Activated T-cell treated with anti-CD3 and anti-CD28 coated beads, Interleukin-2, amount 50 U/mL, for 1 hour (primary cell): ENCODE measurements around the gene PLXNA4.

ENCODE experiments used
- DNase-seq: peaks from one replicate; pipeline ENCODE4 v3.0.0-alpha.2; 2020

PLXNA4 gene

DNA sequence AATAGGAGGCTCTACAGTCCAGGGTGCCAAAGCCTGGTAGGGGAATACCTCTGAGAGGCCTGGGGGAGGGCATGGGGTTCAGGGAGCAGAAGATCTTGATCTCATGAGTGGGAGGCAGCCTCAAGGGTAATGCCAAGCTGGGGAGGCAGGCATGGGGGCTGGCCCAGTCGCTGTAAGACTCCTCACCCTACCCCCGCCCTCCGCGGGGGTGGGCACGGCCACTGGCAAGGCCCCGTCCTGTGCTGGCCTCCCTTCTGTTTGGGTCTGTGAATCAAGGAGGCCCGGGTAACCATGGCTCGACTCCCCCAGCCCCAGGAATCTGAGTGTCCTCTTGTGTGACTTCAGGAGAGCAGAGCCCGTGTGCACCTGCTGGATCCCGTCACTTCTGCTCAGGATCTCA, 473.9 kb downstream of the PLXNA4 start:
- no peak for DNase-seq

DNA sequence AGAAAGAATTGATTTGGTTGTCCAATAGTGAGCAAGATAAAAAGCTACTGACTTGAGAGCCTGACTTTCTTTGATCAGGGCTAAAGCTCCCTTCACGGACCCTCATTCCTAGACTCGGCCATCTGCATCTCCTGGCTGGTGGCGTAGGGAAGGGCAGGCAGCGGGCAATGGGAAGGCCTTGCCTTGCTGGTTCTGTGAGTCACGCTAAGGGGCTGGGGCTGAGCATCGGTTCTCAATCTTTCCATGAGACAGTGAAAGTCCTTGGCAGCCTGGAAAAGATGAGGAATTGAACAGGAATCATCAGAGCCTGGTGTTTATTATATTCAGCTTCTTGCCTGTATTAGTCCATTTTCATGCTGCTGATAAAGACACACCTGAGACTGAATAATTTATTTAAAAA, 475.3 kb downstream of the PLXNA4 start:
- DNase-seq: no peak

DNA sequence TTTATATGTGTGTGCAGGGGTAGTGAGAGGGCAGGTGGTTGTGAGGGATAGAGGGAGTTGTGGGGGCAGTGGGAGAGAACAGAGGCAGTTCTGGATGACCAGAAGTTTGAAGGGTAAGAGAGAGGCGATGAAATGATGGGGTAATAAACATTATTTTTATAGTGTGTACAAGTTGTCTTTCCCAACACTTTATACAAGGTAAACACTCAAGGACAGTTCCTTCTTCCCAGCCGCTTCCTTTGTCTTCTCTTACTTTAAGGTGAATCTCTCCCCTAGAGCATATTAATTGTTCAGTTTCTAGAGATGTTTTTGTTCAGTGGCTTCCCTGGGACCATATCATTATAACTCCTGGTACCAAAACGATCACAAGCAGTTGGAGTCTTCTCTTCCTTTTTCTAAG, 475.8 kb downstream of the PLXNA4 start:
- DNase-seq: no peak

DNA sequence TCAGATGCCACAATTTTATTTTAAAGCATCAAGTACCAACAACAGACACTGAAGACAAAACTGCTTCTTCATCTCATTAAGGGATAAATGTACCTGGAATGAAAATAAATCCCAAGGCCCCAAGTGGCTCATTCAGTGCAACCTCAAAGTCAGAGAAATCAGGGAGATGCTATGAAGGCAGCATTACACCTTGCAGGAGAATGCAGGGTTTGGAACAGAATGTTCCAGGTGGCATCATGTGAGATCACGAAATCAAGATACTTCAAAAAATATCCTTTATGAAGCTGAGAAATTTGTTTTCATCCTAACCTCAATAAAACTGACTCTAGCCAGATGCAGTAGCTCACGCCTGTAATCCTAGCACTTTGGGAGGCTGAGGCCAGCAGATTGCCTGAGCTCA, 477.1 kb downstream of the PLXNA4 start:
- no peak for DNase-seq

DNA sequence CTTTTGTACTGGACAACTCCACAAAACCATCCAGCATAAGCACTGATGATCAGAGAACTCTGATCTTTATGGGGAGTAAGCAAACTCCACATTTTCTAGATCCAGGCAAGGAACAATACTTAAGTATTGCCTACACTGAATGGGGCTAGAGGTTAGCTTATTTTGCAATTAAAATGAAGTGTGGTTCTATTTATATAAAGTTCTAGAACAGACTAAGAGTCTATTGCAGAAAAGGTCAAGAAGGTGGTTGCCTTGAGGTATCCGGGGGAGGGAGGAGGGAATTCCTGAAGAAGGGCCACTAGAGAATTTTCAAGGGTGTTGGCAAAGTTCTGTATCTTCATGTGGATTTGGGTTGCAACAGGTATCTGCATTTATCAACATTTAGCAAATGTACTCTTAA, 477.9 kb downstream of the PLXNA4 start:
- DNase-seq: no peak

DNA sequence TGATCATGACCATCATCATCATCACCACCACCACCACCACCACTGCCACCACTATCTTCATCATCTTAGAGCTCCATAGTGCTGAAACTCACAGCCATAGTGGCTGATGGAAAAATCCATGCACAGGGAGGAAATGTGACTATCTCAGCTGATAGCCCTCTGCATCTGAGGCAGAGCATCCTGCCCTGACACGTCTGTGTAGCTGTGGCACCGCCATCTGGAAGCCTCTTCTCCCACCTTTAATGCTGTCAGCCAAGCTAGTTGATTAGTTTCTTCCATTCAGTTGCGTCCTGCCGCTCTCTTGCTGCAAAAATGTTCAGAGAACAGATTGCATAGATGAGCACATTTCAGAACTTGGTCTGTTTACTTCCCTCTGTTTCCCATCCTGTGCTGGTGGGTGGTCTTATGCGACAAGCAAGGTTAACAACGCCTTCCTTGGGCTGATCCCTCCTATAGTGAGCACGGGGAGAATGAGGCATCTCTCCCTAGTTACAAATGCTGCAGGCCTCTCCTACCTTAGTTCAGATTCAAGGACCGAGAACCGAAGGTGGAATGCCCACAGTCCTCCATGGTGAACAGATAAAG, 478.6 kb downstream of the PLXNA4 start:
- no peak for DNase-seq

DNA sequence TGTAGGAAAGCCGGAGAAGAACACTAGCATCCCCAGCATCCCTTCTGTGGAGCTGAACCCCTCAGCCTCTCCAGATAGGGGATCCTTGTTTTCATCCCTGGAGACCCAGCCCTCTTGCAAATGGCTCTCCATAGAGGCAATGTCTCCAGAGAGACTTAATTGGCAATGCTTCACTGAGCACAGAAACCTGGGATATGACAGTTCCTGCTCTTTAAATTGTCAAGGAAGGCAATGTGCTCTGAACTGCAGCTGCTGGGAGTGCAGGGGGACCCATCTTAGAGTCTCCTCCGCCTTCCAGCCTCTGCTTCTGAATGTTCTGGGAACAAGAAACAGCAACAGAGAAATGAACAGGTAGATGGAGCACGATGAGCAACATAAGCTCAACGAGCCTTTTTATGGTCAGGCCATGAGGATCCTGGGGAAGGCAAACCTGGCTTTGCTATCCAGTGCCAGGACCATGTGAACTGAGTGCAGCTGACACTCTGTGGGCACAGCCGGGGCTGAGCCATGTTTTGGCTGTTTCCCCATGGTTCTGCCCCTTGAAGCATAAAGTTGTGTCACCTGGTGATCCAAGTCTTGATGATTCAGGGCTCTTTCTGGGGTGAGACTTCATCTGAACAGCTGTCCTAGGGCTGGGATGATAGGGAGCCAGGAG, 481.0 kb downstream of the PLXNA4 start:
- no peak for DNase-seq

DNA sequence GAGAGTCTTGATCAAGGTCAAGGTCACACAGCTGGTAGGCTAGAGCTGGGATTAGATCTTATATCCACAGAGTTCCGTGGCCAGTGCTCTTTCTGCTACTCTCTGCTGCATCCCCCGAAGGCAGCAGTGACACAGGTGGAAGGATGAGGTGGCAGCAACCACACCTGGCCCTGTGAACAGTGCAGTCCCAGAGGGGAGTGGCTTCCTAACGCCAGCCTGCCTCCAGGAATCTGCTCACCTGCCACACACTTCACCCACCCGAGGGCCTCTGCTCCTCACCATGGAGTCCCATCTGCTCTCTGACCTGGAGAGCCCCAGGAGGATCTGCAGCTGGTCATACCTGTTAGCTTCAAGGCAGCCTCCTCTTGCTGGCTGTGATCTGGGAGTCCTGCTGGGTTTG, 484.2 kb downstream of the PLXNA4 start:
- no peak for DNase-seq

DNA sequence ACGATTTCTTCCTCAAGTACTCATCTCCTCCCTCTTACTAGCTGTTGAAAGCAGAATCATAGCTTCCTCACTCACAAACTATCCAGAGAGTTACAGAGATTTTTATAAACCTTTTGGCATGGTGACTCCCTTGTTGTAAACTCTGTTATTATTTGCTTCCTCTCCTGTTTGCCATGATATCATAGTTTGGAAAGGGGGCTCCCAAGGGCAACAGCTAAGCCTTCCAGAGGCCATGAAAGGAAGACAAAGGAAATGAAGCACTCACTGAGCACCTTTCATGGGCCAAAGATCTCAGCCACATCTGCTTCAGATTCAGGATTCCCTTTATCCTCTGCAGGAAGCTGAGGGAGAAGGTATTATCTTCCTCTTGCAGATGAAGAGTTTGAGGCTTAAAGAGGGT, 484.6 kb downstream of the PLXNA4 start:
- DNase-seq: no peak

DNA sequence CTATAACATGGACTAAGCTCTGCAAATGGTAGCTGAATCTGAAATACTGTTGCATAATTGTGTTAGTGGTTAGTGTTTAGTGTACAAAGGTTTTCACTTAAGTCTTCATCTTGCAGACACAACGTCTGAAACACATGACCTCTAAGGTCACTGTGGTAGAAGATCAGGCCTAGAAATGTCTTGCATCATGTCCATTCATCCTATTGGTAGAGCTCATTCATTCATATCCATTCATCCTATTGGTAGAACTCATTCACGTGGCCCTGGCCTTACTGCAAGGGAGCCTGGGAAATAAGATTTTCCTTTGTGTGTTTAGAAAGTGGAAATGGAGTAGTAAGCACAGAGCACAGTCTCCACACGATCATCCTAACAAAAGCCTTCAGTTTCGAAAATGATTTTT, 485.8 kb downstream of the PLXNA4 start:
- DNase-seq: no peak

DNA sequence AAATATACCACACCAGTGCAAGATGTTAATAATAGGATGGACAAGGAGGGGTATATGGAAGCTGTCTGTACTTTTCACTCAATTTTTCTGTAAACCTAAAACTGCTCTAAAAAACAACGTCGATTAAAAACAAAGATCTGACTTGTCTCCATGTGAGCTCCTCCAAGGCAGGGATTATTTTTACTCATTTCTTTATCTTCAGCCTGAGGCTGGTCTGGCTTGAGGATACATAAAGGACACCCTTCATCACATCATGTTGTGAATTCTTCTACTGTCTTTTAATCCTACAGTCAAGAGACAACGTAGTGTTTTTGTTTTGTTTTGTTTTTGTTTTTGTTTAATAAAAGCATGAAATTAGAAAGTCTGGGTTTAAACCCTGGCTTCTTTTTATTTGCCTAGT, 486.9 kb downstream of the PLXNA4 start:
- no peak for DNase-seq

DNA sequence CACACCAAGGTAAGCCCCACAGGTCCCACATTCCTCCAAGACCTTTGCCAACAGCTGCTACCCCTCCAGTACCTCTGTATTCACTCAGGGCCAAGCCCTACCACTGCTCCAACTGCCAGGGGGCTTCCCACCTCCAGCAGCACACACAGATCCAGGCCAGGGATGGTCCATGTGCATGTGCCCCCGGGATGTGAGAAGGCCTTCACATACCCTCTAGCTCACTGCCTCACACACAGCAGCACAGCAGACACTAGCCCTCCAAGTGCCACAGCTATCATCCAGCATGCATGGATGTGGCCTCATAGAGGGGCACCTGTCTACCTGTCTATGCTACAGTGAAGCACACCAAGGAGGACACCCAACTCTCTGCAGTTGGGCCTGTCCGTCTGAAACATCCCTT, 488.8 kb downstream of the PLXNA4 start:
- no peak for DNase-seq

DNA sequence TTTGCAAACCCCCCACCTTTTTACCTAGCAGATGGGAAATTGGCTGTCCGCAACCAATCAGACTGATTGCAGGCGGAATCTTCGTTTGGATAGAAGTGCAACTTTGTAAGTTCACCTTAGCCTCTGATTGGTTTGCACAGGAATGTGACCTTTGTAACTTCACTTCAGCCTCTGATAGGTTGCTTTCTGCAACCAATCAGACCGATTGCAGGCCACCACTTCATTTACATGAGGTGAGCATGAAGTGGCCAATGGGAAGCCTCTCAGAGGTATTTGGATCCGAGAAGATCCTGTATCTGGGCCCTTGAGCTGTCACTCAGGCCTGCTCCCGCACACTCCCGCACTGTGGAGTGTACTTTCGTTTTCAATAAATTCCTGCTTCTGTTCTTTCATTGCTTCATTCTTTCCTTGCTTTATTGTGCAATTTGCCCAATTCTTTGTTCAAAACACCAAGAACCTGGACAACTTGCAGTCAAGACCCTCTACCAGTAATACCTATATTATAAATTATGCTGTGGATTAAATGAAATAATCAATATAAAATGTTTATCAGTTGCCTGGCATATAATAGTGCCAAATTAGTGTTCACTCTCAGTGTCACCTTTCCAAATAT, 491.4 kb downstream of the PLXNA4 start:
- no peak for DNase-seq

DNA sequence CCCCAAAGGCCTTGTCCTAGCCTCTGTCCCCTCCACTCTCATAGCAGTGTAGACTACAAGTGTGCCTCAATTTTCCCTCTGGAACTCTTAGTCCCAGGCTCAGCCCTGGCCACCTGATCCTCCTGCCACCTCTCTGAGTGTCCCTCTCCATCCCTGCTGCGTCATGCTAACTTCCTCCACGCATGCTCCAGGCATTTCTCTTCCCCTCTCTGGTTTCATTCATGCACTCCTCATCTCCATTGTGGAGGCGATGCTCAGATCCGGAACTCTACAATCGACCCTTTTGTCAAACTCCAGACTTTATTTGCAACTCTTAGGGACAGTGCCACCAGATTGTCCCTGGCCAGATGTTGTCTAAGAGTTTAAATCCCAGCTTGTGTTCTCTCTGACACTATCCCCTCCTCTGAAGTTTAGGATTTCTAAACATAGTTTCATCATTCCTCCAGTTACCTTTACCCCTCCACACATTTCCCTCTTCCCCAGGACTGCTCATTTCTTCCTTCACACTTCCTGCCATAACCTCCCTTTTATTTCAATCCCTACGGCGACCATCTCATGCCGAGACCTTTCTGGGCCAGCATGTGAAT, 492.6 kb downstream of the PLXNA4 start:
- DNase-seq: no peak

DNA sequence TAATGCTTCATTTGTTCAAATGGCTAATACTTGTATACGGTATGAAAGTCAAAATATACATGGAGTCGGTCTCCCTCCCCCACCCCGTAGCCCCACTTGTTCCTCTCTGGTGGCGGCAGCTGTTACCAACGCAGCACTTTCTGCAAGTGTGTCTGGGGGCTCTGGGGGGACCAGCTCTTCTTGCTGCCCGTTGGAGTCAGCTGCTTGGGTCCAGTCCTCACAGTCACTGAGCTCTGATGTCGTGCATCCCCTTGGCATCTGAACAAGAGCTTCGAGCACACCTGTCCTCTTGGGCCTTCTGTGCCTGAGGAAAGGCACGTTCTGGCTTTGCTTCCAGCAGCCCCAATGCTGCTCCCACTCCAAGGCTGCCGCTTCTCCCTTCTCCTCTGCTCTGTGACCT, 493.1 kb downstream of the PLXNA4 start:
- DNase-seq: no peak

DNA sequence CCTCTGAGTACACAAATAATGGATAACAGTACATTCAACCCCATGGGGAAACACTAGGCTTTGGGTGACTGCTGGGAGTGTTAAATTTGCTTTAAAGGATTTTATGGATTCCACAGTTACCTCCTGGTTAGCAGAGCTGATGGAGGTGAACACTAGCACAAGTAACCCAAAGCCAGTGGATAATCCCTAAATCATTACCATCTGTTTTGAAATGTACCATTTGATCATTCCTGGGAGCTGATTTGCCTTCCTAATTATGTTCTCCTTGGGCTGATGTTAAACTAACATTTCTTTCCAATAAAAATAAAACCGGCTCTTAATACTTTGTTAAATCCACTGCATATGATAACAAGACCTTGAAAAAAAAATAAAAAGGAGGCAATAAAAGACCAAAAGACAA, 493.9 kb downstream of the PLXNA4 start:
- no peak for DNase-seq

DNA sequence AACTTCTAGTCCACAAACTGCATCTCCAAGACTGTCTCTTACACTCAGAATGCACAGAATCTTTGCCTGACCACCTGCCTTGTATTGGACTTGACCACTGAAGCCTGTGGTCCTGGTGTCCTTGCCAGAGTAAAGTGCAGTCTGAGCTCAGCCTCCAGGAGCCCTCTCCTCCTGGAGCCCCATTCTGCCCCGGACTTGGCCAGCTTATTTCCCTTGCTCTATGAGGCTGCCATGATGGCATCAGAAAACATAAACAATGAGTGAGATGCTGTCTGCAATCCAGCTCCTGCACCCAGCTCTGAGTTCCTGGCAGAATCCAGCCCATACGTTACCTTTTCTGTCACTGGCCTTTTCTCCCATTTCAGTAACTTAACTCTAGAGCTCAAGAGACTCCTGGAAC, 494.6 kb downstream of the PLXNA4 start:
- DNase-seq: no peak

DNA sequence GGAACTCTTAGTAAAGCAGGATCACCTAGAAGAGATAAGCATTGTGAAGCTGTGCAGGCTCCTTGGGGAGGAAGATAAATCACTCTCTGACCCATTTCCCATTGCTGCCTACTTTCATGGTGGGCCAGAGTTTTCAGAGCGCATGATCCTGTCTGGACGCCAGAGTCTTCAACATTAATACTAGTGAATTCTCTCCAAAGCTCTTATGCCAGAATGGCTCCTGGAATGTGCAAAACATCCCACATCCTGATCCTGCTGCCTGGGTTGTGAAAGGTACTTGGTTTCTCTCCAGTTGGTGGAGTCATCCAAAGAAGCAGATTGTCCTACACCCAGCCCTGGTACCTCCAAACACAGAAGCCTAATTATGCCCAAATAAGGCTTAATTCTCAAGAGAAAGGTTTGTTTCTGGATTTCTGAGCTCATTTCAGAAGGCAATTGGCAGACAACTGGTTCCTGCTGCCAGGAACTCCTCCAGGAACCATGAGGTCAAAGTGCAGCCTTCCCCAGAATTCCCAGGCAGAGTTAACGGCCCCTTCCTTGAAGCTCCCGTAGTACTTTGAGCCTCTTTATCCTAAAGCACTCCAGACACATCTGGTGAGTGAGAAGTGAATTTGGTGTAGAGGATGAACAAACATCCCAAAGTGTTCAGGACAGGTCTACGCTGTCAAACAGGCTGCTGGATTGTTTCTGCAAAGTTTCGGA, 495.2 kb downstream of the PLXNA4 start:
- no peak for DNase-seq

DNA sequence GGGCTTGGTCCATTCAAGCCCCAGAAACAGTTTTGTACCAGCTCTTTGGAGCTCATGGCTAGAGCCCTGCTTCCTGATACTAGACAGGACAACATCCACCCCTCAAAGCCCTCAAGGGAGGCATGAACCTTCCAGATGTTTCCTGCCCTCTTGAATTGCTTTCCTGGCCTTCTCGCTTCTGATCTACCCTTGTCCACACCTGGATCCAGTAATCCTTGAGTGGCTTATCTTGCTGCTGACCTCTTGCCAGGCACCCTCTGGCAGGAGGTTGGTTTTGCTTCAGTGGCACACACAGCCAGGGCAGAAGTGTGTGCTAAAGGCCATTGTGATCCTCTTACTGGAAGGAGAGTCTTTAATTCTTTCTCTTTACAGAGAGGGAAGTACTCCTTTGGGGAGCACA, 495.8 kb downstream of the PLXNA4 start:
- DNase-seq: no peak

DNA sequence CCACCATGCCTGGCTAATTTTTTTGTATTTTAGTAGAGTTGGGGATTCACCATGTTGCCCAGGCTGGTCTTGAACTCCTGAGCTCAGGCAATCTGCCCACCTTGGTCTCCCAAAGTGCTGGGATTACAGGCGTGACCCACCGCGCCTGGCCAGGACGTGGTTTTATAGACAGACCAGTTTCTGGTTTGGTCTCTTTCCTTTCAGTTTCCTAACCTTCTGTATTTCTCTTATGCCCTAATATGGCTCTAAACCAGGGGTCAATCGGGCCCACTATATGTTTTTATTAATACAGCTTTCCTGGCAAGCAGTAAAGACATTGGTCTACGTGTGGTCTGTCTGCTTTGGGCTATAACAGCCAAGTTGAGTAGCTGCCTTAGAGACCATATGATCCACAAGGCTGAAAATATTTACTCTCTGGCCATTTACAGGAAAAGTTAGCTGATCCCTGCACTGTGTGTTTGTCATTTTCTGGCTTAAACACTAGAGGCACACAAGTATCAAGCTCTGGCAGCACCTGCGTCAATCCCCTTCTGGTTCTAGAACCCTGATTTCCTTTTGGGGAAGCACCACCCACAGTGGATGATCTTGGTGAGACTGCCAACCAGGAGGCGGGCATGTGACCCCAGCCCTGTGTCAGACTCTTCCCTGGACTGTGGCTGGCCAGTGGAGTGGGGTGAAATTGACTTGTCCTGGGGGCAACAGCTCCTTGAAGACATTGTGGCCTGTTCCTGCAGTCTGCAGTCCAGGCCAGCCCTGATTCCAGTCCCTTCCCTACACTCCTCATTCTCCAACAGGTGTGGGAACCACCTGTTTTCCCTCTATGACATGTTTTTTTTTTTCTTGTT, 497.2 kb downstream of the PLXNA4 start:
- DNase-seq: no peak

DNA sequence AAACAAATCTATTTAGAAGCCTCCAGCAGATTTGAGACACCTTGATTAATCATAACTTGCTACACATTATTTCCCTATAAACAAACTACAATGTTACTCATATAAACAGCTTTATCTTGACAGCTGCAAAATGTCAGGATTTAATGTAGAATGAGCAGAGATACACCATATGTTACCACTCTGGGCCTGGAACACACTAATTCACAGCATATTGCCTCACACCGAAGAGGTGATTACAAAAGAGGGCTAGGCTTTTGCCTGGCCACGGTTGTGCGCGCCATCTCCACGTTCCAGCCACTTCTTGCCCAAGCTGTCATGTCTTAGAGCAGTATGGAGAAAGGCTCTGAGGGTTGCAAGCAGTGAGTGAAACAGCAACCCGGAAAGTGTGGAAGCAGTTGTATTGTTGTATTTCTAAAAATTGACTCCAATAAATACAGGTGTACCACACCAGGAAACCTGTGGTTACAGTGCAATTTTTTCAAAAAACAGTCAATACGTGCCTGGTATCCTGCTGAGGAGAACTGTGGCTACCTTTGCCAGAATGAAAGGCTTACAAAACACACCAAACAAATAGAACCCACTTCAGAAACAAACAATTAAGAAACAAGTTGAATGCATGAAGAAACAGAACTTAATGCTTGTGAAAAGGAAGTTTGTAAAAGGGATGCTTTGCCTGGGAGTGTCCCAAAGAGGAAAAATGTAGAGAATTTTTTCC, 498.1 kb downstream of the PLXNA4 start:
- no peak for DNase-seq
